Activated naive CD4-positive, alpha-beta T cell treated with Interleukin-2 at 50 U/mL for 16 hours (primary cell): ENCODE data around the gene KCND2.

Experiments used
- DNase-seq: peaks from one replicate; pipeline ENCODE4 v3.0.0-alpha.2; 2020

The KCND2 gene

DNA sequence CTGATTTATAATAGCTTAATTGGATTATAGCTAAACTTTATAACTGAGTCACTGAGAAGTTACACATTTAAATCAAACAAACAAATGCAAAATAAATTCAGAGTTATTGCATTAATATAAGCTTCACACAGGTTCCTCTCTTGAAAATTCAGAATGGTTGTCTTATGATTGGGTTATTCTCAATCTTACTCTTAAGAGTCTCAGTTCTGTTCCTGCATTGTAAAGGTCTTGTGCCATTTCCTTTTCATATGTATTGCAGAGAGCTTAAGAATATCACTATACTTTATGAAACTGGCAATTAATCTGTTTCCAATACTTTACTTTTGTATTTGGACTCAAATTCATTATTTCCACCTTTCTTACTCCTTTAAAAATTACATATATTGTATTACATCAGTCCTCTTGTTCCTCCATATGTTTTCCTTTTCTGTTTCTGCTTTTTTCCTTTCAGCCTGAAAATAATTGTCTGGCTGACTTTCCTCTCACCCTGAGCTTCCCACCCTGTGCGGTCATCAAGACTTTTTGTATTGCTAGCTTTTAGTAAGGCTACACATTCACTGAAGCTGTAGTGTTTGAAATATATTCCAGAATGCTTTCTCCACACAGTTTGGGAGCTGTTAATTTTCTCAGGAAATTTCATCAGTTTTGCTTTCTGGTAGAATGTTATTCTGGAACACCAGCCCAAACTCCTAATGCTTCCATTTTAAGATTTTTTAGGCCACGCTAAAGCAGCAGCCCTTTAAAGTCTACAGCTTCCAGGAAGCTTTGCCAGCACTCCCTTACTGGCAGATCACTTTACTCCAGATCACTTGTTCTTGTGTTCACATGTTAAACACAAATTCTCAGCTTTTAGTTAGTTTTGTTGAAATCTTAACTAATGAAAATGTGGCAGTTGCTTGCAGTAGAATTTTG is 139.4 kb downstream of the KCND2 start:
- DNase-seq: no peak

GRCh38 chr7:120413164-120413563 is 140.2 kb downstream of the KCND2 start:
- no peak for DNase-seq

- no peak for DNase-seq
Measured at GRCh38 chr7:120417244-120417979, 144.4 kb downstream of the KCND2 start.

DNA sequence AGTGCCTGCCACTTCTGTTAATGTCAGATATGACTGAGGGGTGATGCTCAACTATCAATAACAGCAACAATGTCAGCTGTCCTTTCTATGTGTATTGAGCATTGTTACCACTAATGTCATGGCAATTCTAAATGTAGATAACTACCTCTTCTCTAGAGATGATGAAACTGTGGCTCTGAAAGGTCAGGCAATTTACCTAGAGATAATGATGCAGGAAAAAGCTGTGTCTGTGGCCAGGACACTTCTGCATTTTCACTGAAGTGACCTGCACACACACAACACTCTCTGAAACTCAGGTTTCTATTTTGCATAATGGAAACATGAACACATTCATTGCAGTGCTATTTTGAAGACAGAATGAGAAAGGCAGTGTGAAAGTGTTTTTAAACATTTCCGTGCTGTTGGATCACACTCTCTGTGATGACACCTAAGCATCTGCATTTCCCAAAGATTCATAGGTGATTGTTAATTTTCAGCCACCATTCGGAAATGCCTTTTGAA is 148.2 kb downstream of the KCND2 start:
- DNase-seq: no peak

GRCh38 chr7:120431016-120431415 is 158.0 kb downstream of the KCND2 start:
- no peak for DNase-seq

DNA sequence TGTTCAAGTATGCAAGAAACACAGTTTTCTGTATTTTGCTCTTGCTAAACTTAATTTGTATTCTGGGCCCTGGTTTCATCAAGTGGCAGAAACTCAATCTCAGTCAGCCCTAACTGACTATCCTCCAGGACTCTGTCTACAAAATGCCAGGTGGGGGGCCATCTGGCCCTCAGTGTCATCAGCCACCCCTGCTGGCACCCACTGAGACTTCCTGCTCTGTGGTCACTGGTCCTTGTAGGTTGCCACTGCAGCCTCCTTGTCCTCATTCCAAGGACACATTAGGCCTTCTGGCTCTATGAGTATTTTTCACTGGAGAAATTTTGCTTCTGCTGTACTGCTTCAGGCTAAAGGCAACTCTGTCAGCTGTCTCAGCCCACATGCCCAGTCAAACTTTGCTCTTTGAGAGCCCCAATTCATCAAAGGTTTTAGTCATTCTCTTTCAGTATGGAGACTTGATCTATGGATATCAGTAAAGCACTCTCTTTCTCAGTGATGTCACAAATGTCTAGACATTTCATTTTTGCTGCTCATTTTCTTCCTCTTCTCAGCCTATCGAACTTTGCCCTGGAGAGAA is 163.6 kb downstream of the KCND2 start:
- no peak for DNase-seq

DNA sequence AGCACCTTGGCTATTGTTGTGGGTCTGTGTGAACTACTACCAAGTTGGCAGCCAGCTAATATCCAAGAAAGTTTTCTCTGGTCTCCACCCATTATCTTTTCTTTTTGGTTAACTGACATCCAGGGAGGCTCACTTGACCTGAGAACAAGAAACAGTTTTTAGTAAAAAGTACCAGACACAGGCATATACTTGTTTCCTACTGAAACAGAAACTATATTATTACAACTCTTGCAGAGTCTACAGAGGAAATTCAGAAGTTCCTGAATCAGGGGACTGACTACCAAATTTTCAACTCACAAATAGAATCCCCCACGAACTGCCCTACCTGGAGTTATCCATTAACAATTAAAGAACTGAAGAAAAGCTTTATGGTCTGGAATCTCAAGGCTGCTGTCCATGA is 168.9 kb downstream of the KCND2 start:
- no peak for DNase-seq

DNA sequence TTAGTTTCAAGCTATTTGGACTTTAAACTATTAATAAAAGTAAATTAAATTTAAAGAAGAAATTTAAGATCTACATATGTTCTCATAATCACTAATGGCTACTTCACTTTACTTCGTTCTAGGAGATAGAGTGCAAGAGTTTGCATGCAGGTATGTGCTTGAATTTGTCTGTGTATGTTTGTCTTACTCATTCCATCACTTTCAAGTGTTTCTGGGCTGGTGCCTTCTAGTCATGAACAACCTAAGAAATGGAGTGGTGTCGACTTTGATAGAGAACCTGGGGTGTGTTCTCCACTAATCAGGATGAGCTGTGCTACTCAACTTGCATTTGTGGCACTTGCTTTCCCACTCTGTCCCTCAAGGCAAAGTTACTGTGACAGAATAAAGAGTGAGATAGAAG is 169.9 kb downstream of the KCND2 start:
- DNase-seq: no peak

GRCh38 chr7:120444650-120445049 is 171.7 kb downstream of the KCND2 start:
- no peak for DNase-seq

DNA sequence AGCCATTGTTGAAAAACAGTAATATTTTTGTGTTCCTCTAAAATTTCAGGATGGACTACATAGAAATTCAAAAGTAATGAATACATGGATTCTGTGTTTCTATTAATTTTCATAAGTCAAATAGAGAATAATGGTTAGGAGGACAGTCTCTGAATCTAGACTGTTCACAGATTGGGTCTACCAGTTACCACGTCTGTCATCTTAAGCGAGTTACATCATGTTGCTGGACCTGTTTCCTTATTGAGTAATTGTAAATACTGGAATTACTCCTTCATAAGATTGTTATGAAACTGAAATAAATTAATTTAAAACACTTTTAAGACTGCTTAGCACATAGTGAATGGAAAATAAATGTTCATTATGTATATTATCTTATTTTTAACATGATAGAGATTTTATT is 172.3 kb downstream of the KCND2 start:
- DNase-seq: no peak

- DNase-seq: no peak
Measured at GRCh38 chr7:120452665-120453064, 179.7 kb downstream of the KCND2 start.

- no peak for DNase-seq
Measured at GRCh38 chr7:120456699-120457098, 183.7 kb downstream of the KCND2 start.

DNA sequence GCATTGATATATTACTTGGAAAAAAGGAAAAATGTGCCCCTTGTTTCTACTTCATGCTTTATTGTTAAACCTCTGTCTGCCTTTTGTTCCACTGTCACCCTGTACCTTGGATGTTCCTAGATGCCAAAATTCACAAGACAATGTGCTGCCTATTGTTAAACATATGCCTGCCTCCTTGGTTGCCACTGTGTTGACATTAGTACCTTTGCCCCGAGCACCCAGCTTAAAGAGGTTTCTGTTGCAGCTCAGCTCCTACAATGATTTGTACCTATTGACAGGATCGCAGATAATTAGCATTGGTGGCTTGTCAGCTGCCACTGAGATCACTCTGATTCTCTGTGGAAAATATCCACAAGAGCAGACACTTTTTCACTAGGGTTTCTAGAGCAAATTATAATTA is 188.0 kb downstream of the KCND2 start:
- no peak for DNase-seq

DNA sequence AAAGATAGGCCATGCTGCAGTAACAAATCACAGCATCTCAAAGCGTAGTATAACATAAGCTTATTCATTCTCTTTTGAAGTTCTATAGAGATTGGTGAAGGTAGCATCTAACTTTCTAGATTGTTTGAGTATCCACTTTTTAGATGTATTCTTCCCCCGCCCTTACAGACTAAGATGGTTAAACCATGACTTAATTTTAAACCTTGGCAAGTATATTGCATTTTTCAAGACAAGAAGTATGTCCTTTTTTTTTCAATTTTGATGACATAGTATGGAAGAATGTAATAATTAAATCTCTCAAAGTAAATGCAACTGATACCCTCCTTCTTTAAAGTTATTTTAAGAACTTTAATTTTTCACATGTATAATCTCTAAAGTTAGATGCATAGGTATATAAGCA is 190.0 kb downstream of the KCND2 start:
- no peak for DNase-seq

GRCh38 chr7:120464104-120464503 is 191.1 kb downstream of the KCND2 start:
- no peak for DNase-seq

- no peak for DNase-seq
Measured at GRCh38 chr7:120467676-120468075, 194.7 kb downstream of the KCND2 start.

DNA sequence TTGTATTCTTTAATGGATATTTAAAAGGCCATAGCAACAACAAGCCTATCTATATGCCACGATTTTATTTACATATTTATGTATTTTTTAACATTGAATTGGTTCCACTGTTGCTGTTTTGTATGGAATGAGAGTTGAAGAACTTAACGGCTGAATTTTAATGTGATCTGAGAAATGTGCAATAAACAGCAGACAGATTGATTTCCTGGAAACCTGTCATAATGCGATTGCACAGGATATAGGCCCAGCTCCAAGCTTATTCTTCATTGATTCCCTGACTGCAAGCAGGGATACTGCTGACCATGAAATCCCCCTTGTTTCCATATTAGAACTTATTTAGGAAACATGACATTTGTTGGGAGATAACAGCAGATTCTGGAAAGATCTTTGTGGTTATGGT is 195.6 kb downstream of the KCND2 start:
- DNase-seq: no peak

DNA sequence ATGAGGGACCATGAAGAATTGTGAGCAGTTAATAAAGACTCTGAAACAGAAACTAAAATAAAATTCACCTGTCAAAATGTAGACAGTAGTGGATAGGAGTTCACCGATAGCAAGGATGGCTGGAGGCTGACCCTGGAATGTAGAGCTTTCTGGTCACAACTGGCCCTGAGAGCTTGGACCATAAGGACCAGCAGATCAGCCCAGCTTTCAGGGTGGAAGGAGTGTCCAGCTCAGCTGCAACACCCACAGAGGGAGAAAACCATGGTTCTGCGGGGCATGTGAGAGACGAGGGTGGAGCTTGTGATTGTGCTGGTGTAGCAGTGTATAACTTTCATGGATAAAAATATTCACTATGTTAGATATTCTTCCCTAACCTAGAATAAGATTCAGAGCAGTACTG is 199.9 kb downstream of the KCND2 start:
- no peak for DNase-seq

GRCh38 chr7:120473352-120473751 is 200.4 kb downstream of the KCND2 start:
- DNase-seq: no peak

- DNase-seq: no peak
Measured at GRCh38 chr7:120475994-120476393, 203.0 kb downstream of the KCND2 start.

DNA sequence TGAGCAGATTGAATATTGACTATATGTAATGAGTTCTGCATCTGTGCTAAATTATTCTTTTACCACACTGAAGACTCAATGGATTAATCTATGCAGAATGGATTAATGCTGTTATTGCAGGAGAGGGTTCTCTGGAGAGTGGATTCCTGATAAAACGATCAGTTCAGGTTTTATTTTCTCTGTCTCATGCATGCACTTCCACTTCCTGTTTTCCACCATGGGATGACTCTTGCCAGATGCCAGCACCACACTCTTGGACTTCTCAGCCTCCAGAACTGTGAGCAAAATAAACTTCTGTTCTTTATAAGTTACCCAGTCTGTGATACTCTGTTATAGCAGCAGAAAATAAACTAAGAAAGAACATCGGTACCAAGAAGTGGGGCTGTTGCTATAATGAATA is 207.5 kb downstream of the KCND2 start:
- no peak for DNase-seq

GRCh38 chr7:120480930-120481329 is 208.0 kb downstream of the KCND2 start:
- no peak for DNase-seq

- no peak for DNase-seq
Measured at GRCh38 chr7:120486164-120486563, 213.2 kb downstream of the KCND2 start.

DNA sequence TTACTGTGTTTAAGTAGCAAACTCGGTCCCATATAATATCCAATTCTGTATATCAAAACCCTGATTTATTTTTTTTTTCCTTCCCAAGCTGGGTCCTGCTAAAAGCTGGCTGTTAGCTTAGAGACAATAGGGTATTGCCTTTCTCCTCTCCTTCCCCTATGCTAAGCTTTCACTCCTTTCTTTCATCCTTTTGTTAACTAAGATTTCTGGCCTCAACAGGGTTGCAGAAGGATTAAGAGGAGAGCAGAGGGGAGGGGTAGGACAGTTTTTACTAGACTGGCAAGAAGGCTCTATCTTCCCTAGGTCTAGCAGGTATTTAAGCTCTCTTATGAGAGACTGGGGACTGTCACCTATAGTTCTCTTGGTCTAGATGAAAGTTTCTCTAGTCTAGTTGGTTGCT is 229.2 kb downstream of the KCND2 start:
- DNase-seq: no peak
